K562 (cell line): Measurements from ENCODE around the gene GBF1. TPM values are rescaled to one million over a fixed set of nuclear protein-coding genes. Genes with fewer than 3 reads are reported as not detected.
A peak's percentile ranks its signal among the peaks of the same experiment; 100 is the strongest.

Experiments used
- ATF7 ChIP-seq: fragments of 450-650 bp; IDR thresholded peaks from 2 replicates; pipeline ENCODE4 v1.7.1; 2014; ENCODE audit warnings: mild to moderate bottlenecking, moderate library complexity
- FOS ChIP-seq: IDR thresholded peaks from 3 replicates; pipeline ENCODE4 v1.6.1; 2011; ENCODE audit not compliant: insufficient read length; ENCODE audit errors: extremely low read depth
- HDAC2 ChIP-seq: fragments of 450-650 bp; IDR thresholded peaks from 2 replicates; pipeline ENCODE4 v1.6.1; 2016; ENCODE audit warnings: mild to moderate bottlenecking
- ID3 ChIP-seq, 2 experiments: fragments of 250-450 bp in 1 of 2; fragments of 450-650 bp in 1 of 2; sonication (Bioruptor Pico) in 1 of 2; IDR thresholded peaks; 2 replicates each; pipeline versions ENCODE4 v1.6.1 to v1.8.0; 2016 to 2021; ENCODE audit warnings: mild to moderate bottlenecking in 2 of 2, moderate library complexity in 2 of 2, missing compliant biosample characterization in 1 of 2, missing genetic modification characterization in 1 of 2
- IRF2 ChIP-seq: sonication (generic); formaldehyde crosslinking; IDR thresholded peaks from 2 replicates; pipeline ENCODE4 v1.8.1; 2022; ENCODE audit warnings: mild to moderate bottlenecking, missing genetic modification reagents
- IRF9 ChIP-seq: fragments of 450-650 bp; IDR thresholded peaks from 2 replicates; pipeline ENCODE4 v1.6.1; 2016; ENCODE audit warnings: missing biosample characterization, missing genetic modification characterization
- MLX ChIP-seq, 2 experiments: fragments of 450-650 bp in 1 of 2; sonication (generic) in 1 of 2; formaldehyde crosslinking; conservative IDR thresholded peaks; 2 replicates each; pipeline versions ENCODE4 v1.4.0 to v1.8.1; 2020 to 2022; ENCODE audit warnings: mild to moderate bottlenecking in 1 of 2, missing genetic modification reagents in 1 of 2
- NR2C1 ChIP-seq, 2 experiments: fragments of 450-650 bp; IDR thresholded peaks; 2 replicates each; pipeline ENCODE4 v1.6.1; 2017; ENCODE audit warnings: mild to moderate bottlenecking in 2 of 2, antibody characterized with exemption in 1 of 2, inconsistent platforms in 1 of 2, missing compliant biosample characterization in 1 of 2, missing genetic modification characterization in 1 of 2
- PML ChIP-seq: IDR thresholded peaks from 2 replicates; pipeline ENCODE4 v1.6.1; 2012; ENCODE audit warnings: low read length, inconsistent platforms
- POLR2A ChIP-seq: fragments of 450-650 bp; conservative IDR thresholded peaks from 2 replicates; pipeline ENCODE4 v1.6.1; 2016
- POU5F1 ChIP-seq: fragments of 150-350 bp; IDR thresholded peaks from 2 replicates; pipeline ENCODE4 v1.6.1; 2014; ENCODE audit warnings: borderline replicate concordance, low read length, low read depth, mild to moderate bottlenecking; ENCODE audit not compliant: partially characterized antibody
- PURB ChIP-seq: sonication (generic); formaldehyde crosslinking; IDR thresholded peaks from 2 replicates; pipeline ENCODE4 v1.9.0; 2021; ENCODE audit warnings: low read depth, mild to moderate bottlenecking, missing genetic modification reagents
- RBBP5 ChIP-seq: fragments of 200-600 bp; sonication (generic); IDR thresholded peaks from 2 replicates; pipeline ENCODE4 v1.6.1; 2012; ENCODE audit warnings: borderline replicate concordance, mild to moderate bottlenecking, low read length, control low read depth, inconsistent platforms; ENCODE audit not compliant: insufficient read depth, poor library complexity, severe bottlenecking
- RBFOX2 ChIP-seq: fragments of 200-400 bp; formaldehyde crosslinking; IDR thresholded peaks from 2 replicates; pipeline ENCODE4 v1.6.1; 2017; ENCODE audit warnings: low read depth, mild to moderate bottlenecking, low read length, moderate library complexity
- RCOR1 ChIP-seq, 2 experiments: IDR thresholded peaks; 2 replicates each; pipeline ENCODE4 v1.6.1; 2012; ENCODE audit warnings: low read depth in 2 of 2, low read length in 2 of 2, borderline replicate concordance in 1 of 2, improper control_type of control experiment in 1 of 2
- RFX5 ChIP-seq: IDR thresholded peaks from 2 replicates; pipeline ENCODE4 v1.6.1; 2011; ENCODE audit warnings: low read depth, mild to moderate bottlenecking, improper control_type of control experiment, low read length
- SIX5 ChIP-seq, 2 experiments: IDR thresholded peaks; 2 replicates each; pipeline ENCODE4 v1.6.1; 2011; ENCODE audit warnings: low read length in 2 of 2, borderline replicate concordance in 1 of 2, low read depth in 1 of 2, mild to moderate bottlenecking in 1 of 2, moderate library complexity in 1 of 2; ENCODE audit not compliant: insufficient read depth in 1 of 2
- SREBF1 ChIP-seq: fragments of 150-350 bp; IDR thresholded peaks from 2 replicates; pipeline ENCODE4 v1.6.1; 2014; ENCODE audit warnings: antibody characterized with exemption, low read depth, low read length, borderline replicate concordance
- TCFL5 ChIP-seq: fragments of 250-450 bp; sonication (Bioruptor Pico); conservative IDR thresholded peaks from 2 replicates; pipeline ENCODE4 v1.6.1; 2021; ENCODE audit warnings: mild to moderate bottlenecking, moderate library complexity, matching md5 sums
- XRCC3 ChIP-seq: fragments of 450-650 bp; IDR thresholded peaks from 2 replicates; pipeline ENCODE4 v1.6.1; 2017; ENCODE audit warnings: mild to moderate bottlenecking, moderate library complexity
- YBX1 ChIP-seq: fragments of 450-650 bp; IDR thresholded peaks from 2 replicates; pipeline ENCODE4 v1.7.1; 2016; ENCODE audit warnings: mild to moderate bottlenecking
- ZFP1 ChIP-seq: fragments of 450-650 bp; formaldehyde crosslinking; IDR thresholded peaks from 2 replicates; pipeline ENCODE4 v1.4.0; 2020; ENCODE audit warnings: mild to moderate bottlenecking, mixed read lengths
- ZFP30 ChIP-seq: fragments of 250-450 bp; sonication (Bioruptor Pico); IDR thresholded peaks from 2 replicates; pipeline ENCODE4 v1.8.0; 2022; ENCODE audit warnings: moderate library complexity, mild to moderate bottlenecking, inconsistent platforms, borderline replicate concordance
- ZNF232 ChIP-seq: sonication (generic); formaldehyde crosslinking; IDR thresholded peaks from 2 replicates; pipeline ENCODE4 v1.8.0; 2022; ENCODE audit warnings: mild to moderate bottlenecking, missing genetic modification reagents
- ZNF316 ChIP-seq: fragments of 450-650 bp; IDR thresholded peaks from 2 replicates; pipeline ENCODE4 v1.6.1; 2016
- ZNF639 ChIP-seq, 2 experiments: fragments of 200-800 bp in 1 of 2; sonication (Bioruptor generic) in 1 of 2; sonication (generic) in 1 of 2; formaldehyde crosslinking in 1 of 2; IDR thresholded peaks in 1 of 2; conservative IDR thresholded peaks in 1 of 2; 2 replicates each; pipeline versions ENCODE4 v1.5.0 to v1.6.1; 2016 to 2020; ENCODE audit warnings: missing compliant biosample characterization in 1 of 2, missing genetic modification characterization in 1 of 2, missing genetic modification reagents in 1 of 2
- polyA plus RNA-seq, 8 experiments: library from polyadenylated mRNA; depleted of rRNA in 4 of 8; stranded (reverse) in 5 of 8; unstranded in 3 of 8; fragments of >200 nt; fragmentation: Nextera tagmentation in 2 of 8; fragmentation: Illumina TruSeq in 1 of 8; extraction: Ambion mirVana in 2 of 8; extraction: Trizol in 1 of 8; gene quantifications; 2 replicates each; pipeline versions ENCODE4 v1.2.1 to v1.2.3, GENCODE V29; 2011 to 2014; ENCODE audit warnings: inconsistent platforms in 1 of 8, missing spikeins in 1 of 8
- total RNA-seq, 7 experiments: library from RNA; depleted of rRNA in 6 of 7; stranded (reverse); fragments of >200 nt in 6 of 7; fragmentation: Illumina TruSeq in 2 of 7; extraction: Trizol in 2 of 7; gene quantifications; 2 replicates each; pipeline versions ENCODE4 v1.2.1 to v1.2.3, GENCODE V29; 2011 to 2021; ENCODE audit warnings: low replicate concordance in 1 of 7

The GBF1 gene
- total and polyA plus RNA-seq, 9 of the 15 experiments (the other 6 are each of a cell fraction or from before 2014, with no cell fraction given), result 0.69 to 28.0 (median 10.3) TPM

- TF ChIP-seq ATF7 (peak; percentile 48; the same call in 1 of the 2 replicates), ZNF316 (no peak), IRF9 (no peak), PML (no peak), ZNF232 (no peak), RCOR1 (IDR thresholded peaks at IDR 0.05; ENCODE audit: borderline replicate concordance in 1 of 2, low read depth in 2 of 2, low read length in 2 of 2) (peak in 1 of 2 experiments; percentile 44; a peak in 1 of 4 replicates), ZNF639 (CRISPR knock-in tag; conservative IDR thresholded peaks at IDR 0.05 in 1 of 2, IDR thresholded peaks at IDR 0.05 in 1 of 2) (peak in 1 of 2 experiments; percentile 48; a peak in 1 of 4 replicates), TCFL5 (no peak), PURB (CRISPR knock-in tag) (no peak), YBX1 (no peak), FOS (no peak), RBFOX2 (peak; percentile 72), XRCC3 (no peak), ZFP30 (no peak), SIX5 (IDR thresholded peaks at IDR 0.05; ENCODE audit: borderline replicate concordance in 1 of 2, insufficient read depth in 1 of 2, low read depth in 1 of 2, low read length in 2 of 2) (no peak), RFX5 (no peak), POU5F1 (no peak), POLR2A (peak; percentile 64), IRF2 (CRISPR knock-in tag) (no peak), HDAC2 (no peak), SREBF1 (no peak), MLX (CRISPR knock-in tag; conservative IDR thresholded peaks at IDR 0.05) (no peak), ID3 (CRISPR knock-in tag; IDR thresholded peaks at IDR 0.05) (no peak), ID3 (tag; IDR thresholded peaks at IDR 0.05) (peak; percentile 25; the same call in 1 of the 2 replicates), NR2C1 (IDR thresholded peaks at IDR 0.05) (no peak), NR2C1 (tag; IDR thresholded peaks at IDR 0.05) (no peak), RBBP5 (no peak), ZFP1 (no peak)
Observed at GRCh38 chr10:102422545-102423129, 177.3 kb downstream of the GBF1 start (continued).
